Spleen (tissue), 7 donors: Measurements from ENCODE around the gene AKAP13.

Experiments used
- POLR2A ChIP-seq, 3 donors: fragments of 450-650 bp; IDR thresholded peaks; one replicate each; pipeline ENCODE4 v1.5.1; 2017; ENCODE audit warnings: antibody characterized with exemption in 3 of 3, mild to moderate bottlenecking in 1 of 3
- TF ChIP-seq, protein P1 (sequence below), 11 experiments: fragments of 200-600 bp in 7 of 11; fragments of 450-650 bp in 4 of 11; sonication (generic) in 4 of 11; IDR thresholded peaks in 8 of 11; conservative IDR thresholded peaks in 3 of 11; 1 replicate in 7 of 11; 2 replicates in 4 of 11; pipeline versions ENCODE4 v1.4.0 to v1.8.0; 2016 to 2021; ENCODE audit warnings: antibody characterized with exemption in 11 of 11, inconsistent platforms in 4 of 11, mild to moderate bottlenecking in 1 of 11
- donor health status: DM: no; HTN: no; CAD: no; lungs with moderate emphysema.
- donor health status: DM: no; HTN: no; CAD: no.
- donor health status: DM: no; HTN: no; CAD: no.

DNA sequence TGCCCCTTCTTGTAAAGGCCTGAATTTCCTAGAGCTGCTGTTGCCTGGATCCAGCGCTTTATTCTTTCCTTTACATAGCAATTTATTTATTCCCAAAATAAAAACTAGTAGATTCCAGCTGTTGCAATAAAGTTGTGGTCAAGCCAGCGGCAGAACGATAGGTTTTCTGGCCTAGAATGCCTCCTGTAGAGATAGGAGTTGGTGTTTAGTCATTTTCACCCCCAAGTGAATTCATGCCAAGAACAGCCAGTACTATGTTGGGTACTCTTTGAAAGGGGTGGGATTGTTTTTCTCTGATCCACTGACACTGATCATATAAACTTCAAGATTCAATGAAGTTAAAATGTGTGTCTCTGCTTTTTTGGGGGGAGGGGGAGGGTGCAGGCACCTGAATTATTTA, 344.6 kb downstream of the AKAP13 start:
- TF ChIP-seq, protein P1, sequence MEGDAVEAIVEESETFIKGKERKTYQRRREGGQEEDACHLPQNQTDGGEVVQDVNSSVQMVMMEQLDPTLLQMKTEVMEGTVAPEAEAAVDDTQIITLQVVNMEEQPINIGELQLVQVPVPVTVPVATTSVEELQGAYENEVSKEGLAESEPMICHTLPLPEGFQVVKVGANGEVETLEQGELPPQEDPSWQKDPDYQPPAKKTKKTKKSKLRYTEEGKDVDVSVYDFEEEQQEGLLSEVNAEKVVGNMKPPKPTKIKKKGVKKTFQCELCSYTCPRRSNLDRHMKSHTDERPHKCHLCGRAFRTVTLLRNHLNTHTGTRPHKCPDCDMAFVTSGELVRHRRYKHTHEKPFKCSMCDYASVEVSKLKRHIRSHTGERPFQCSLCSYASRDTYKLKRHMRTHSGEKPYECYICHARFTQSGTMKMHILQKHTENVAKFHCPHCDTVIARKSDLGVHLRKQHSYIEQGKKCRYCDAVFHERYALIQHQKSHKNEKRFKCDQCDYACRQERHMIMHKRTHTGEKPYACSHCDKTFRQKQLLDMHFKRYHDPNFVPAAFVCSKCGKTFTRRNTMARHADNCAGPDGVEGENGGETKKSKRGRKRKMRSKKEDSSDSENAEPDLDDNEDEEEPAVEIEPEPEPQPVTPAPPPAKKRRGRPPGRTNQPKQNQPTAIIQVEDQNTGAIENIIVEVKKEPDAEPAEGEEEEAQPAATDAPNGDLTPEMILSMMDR (IDR thresholded peaks at IDR 0.05 in 8 of 11, conservative IDR thresholded peaks at IDR 0.05 in 3 of 11), result no peak
- TF ChIP-seq POLR2A (IDR thresholded peaks at IDR 0.05), result no peak
